Measurements from ENCODE around the gene SNAPIN. TPM values are rescaled to one million over a fixed set of nuclear protein-coding genes. Genes with fewer than 3 reads are reported as not detected.

Gene SNAPIN
- polyA plus RNA-seq, 1 of the 3 experiments (the other 2 are of a cell fraction): 57.6 TPM

DNA sequence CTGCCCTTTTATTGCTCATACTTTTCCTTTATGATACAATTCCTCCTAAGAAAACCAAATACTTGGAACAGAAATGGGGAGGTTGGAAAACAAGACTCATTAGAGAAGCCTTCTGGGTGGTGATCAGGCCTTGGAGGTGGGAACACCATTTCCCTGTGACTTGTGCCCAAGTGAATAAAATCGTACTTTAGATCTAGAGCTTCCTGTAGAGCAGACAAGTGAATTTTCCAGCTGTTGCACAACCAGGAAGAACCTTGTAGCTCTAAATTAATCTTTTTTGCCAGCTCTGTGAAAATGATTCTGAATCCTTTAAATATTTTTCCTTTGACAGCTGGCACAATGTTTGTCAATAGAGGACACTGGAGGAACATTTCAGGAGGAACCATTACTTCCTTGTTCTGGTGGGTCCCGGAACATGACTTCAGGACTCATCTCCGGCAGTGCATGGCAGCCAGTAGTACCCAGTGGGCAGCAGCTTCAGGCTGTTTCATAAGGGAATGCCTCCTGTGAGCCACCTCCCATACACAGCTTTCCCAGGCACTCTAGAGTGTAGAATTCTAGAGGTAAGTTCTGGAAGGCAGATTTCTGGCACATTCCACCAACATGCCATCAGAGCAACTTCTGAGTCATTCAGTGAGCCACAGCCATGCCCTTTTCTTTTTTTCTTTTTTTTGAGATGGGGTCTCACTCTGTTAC, 5.5 kb upstream of the SNAPIN start:
- Histone ChIP-seq H2AFZ (ENCODE audit: low read depth) (no peak overlapping the region), H3K9me3 (no peaks in the 10 kb centered on the region), H3K36me3 (replicated peaks in 1 of 2; ENCODE audit: control insufficient read depth in 1 of 2, insufficient read depth in 2 of 2, low read length in 1 of 2) (no peaks in the 10 kb centered on the region), H3K27me3 (ENCODE audit: insufficient read depth) (no peaks in the 10 kb centered on the region), H3K9ac (no peak overlapping the region), H3K4me3 (ENCODE audit: low read depth in 2 of 2, low read length in 1 of 2) (no peak overlapping the region), H3K4me1 (ENCODE audit: control insufficient read depth in 1 of 2, insufficient read depth in 2 of 2, low read depth in 1 of 2, low read length in 1 of 2) (peaks cover 0 to 10% of the 10 kb centered on the region in 2 experiments; a peak in 1 of 4 replicates), H3K4me2 (no peak overlapping the region), H3K27ac (ENCODE audit: low read depth in 2 of 2, low read length in 1 of 2) (no peak overlapping the region), H3K9me2 (no peaks in the 10 kb centered on the region), H3F3A (replicated peaks; ENCODE audit: insufficient read depth) (no peaks in the 10 kb centered on the region), H4K20me1 (ENCODE audit: insufficient read depth) (no peaks in the 10 kb centered on the region), H3K79me2 (ENCODE audit: insufficient read depth) (no peaks in the 10 kb centered on the region)
- DNase-seq: no peak
- CTCF ChIA-PET: interaction anchor here (1.2 to 1.7 kb wide), 2 partner anchors 25 to 82 kb away, joined by 3 to 7 read pairs; no protein-coding TSS in a partner anchor
- 82% methylated on average over 3 of the region's 3 CpGs for WGBS (ENCODE audit: low lambda C conversion rate)
- POLR2A ChIA-PET: no interaction called here
- peak; percentile 20; the same call in 1 of the 2 replicates for TF ChIP-seq FOSL2 (IDR thresholded peaks at IDR 0.05; ENCODE audit: borderline replicate concordance, low read depth)
- TF ChIP-seq, protein P1, sequence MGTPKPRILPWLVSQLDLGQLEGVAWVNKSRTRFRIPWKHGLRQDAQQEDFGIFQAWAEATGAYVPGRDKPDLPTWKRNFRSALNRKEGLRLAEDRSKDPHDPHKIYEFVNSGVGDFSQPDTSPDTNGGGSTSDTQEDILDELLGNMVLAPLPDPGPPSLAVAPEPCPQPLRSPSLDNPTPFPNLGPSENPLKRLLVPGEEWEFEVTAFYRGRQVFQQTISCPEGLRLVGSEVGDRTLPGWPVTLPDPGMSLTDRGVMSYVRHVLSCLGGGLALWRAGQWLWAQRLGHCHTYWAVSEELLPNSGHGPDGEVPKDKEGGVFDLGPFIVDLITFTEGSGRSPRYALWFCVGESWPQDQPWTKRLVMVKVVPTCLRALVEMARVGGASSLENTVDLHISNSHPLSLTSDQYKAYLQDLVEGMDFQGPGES (IDR thresholded peaks at IDR 0.05; ENCODE audit: low read depth, low read length): no peak

DNA sequence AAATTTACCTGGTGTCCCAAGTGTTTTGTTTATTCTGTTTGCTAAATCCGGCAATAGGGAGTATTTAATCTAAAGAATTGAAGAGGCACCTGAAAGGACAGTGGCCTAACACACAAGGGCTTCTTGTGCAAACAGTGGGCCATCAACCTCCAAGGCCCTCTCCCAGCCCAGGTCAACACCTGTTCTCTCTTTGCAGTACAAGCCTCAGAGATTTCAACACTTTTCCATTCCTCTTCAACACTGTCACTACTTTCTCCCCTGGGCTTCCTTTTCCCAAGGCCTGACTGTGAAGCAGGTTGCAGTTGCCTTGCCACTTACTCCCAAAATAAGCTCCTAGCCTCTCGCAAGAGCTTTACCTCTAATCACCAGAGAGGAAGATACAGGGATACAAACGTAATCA, 3.2 kb upstream of the SNAPIN start:
- CTCF ChIA-PET: interaction anchor here (1.0 kb wide), 1 partner anchor 15 kb away, joined by 4 read pairs; no protein-coding TSS in a partner anchor
- H2AFZ ChIP-seq (ENCODE audit: low read depth): no peak overlapping the region
- WGBS (ENCODE audit: low lambda C conversion rate): 93% methylated on average over 3 of the region's 3 CpGs
- H3K27me3 ChIP-seq (ENCODE audit: insufficient read depth): no peaks in the 10 kb centered on the region
- POLR2A ChIA-PET: interaction anchor here (1.6 kb wide), 1 partner anchor 8 kb away, joined by 5 read pairs; no protein-coding TSS in a partner anchor
- no peaks in the 10 kb centered on the region for H4K20me1 ChIP-seq (ENCODE audit: insufficient read depth)
- TF ChIP-seq MEF2A (IDR thresholded peaks at IDR 0.05; ENCODE audit: borderline replicate concordance, low read depth) (no peak), RAD21 (IDR thresholded peaks at IDR 0.05; ENCODE audit: low read length) (no peak), EP300 (IDR thresholded peaks at IDR 0.05; ENCODE audit: borderline replicate concordance in 1 of 2, low read depth in 1 of 2, low read length in 1 of 2) (no peak), TEAD4 (IDR thresholded peaks at IDR 0.05; ENCODE audit: borderline replicate concordance, insufficient read depth) (no peak), EZH2phosphoT487 (IDR thresholded peaks at IDR 0.05; ENCODE audit: borderline replicate concordance, low read depth) (no peak), SIN3A (IDR thresholded peaks at IDR 0.05; ENCODE audit: borderline replicate concordance, low read depth, low read length) (no peak), YY1 (IDR thresholded peaks at IDR 0.05; ENCODE audit: low read depth) (no peak), NRF1 (IDR thresholded peaks at IDR 0.05; ENCODE audit: low read depth, low read length) (no peak), RCOR1 (IDR thresholded peaks at IDR 0.05; ENCODE audit: low read length) (no peak), FOXJ3 (CRISPR knock-in tag; IDR thresholded peaks at IDR 0.05) (no peak), RXRA (IDR thresholded peaks at IDR 0.05; ENCODE audit: borderline replicate concordance, low read depth) (no peak), ELF1 (IDR thresholded peaks at IDR 0.05) (no peak)
- TF ChIP-seq, protein P2, sequence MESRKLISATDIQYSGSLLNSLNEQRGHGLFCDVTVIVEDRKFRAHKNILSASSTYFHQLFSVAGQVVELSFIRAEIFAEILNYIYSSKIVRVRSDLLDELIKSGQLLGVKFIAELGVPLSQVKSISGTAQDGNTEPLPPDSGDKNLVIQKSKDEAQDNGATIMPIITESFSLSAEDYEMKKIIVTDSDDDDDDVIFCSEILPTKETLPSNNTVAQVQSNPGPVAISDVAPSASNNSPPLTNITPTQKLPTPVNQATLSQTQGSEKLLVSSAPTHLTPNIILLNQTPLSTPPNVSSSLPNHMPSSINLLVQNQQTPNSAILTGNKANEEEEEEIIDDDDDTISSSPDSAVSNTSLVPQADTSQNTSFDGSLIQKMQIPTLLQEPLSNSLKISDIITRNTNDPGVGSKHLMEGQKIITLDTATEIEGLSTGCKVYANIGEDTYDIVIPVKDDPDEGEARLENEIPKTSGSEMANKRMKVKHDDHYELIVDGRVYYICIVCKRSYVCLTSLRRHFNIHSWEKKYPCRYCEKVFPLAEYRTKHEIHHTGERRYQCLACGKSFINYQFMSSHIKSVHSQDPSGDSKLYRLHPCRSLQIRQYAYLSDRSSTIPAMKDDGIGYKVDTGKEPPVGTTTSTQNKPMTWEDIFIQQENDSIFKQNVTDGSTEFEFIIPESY (IDR thresholded peaks at IDR 0.05; ENCODE audit: borderline replicate concordance, low read depth): no peak
- TF ChIP-seq, protein P3, sequence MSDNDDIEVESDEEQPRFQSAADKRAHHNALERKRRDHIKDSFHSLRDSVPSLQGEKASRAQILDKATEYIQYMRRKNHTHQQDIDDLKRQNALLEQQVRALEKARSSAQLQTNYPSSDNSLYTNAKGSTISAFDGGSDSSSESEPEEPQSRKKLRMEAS (IDR thresholded peaks at IDR 0.05; ENCODE audit: low read depth): no peak
- TF ChIP-seq, protein P4, sequence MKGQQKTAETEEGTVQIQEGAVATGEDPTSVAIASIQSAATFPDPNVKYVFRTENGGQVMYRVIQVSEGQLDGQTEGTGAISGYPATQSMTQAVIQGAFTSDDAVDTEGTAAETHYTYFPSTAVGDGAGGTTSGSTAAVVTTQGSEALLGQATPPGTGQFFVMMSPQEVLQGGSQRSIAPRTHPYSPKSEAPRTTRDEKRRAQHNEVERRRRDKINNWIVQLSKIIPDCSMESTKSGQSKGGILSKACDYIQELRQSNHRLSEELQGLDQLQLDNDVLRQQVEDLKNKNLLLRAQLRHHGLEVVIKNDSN (IDR thresholded peaks at IDR 0.05; ENCODE audit: borderline replicate concordance, low read depth): no peak
- TF ChIP-seq, protein P5, sequence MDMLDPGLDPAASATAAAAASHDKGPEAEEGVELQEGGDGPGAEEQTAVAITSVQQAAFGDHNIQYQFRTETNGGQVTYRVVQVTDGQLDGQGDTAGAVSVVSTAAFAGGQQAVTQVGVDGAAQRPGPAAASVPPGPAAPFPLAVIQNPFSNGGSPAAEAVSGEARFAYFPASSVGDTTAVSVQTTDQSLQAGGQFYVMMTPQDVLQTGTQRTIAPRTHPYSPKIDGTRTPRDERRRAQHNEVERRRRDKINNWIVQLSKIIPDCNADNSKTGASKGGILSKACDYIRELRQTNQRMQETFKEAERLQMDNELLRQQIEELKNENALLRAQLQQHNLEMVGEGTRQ (IDR thresholded peaks at IDR 0.05; ENCODE audit: borderline replicate concordance, low read depth, low read length): no peak
- no peaks in the 10 kb centered on the region for H3F3A ChIP-seq (replicated peaks; ENCODE audit: insufficient read depth)
- H3K79me2 ChIP-seq (ENCODE audit: insufficient read depth): peaks cover 18% of the 10 kb centered on the region
- H3K4me3 ChIP-seq (ENCODE audit: low read depth in 2 of 2, low read length in 1 of 2): no peak overlapping the region
- H3K9me3 ChIP-seq: no peaks in the 10 kb centered on the region
- no peak overlapping the region for H3K4me2 ChIP-seq
- no peak overlapping the region for H3K27ac ChIP-seq (ENCODE audit: low read depth in 2 of 2, low read length in 1 of 2)
- peaks cover 0 to 5% of the 10 kb centered on the region in 2 experiments; a peak in 1 of 4 replicates for H3K4me1 ChIP-seq (ENCODE audit: control insufficient read depth in 1 of 2, insufficient read depth in 2 of 2, low read depth in 1 of 2, low read length in 1 of 2)
- DNase-seq: no peak
- H3K9ac ChIP-seq: no peak overlapping the region
- H3K9me2 ChIP-seq: no peaks in the 10 kb centered on the region
- H3K36me3 ChIP-seq (replicated peaks in 1 of 2; ENCODE audit: control insufficient read depth in 1 of 2, insufficient read depth in 2 of 2, low read length in 1 of 2): no peaks in the 10 kb centered on the region
